Calu3 (cell line): Measurements from ENCODE around the gene LRSAM1. TPM values are rescaled to one million over a fixed set of nuclear protein-coding genes. Genes with fewer than 3 reads are reported as not detected.

Source experiments
- BruUV-seq: library from RNA; stranded (reverse); fragments of 400-500 nt; replicated peaks from 2 replicates; lab custom pipeline; 2021; lab: Mats Ljungman, UMichigan
- CTCF ChIA-PET: fragments of 300-600 bp; sonication (Branson Sonifier 250); formaldehyde crosslinking; loops from one replicate; lab custom pipeline; 2022; ENCODE audit warnings: antibody characterized with exemption; lab: Charles Lee
- DNase-seq: peaks from one replicate; pipeline ENCODE4 v3.0.0; 2022
- H3K27ac Mint-ChIP-seq: one replicate; pipeline ENCODE4 v1.8.0; 2022; ENCODE audit warnings: mixed read lengths; ENCODE audit not compliant: unreplicated experiment
- H3K27me3 Mint-ChIP-seq: one replicate; pipeline ENCODE4 v1.8.0; 2022; ENCODE audit warnings: mixed read lengths; ENCODE audit not compliant: unreplicated experiment
- H3K36me3 Mint-ChIP-seq: one replicate; pipeline ENCODE4 v1.8.0; 2022; ENCODE audit warnings: mild to moderate bottlenecking, moderate library complexity, mixed read lengths; ENCODE audit not compliant: insufficient read depth, unreplicated experiment
- H3K4me1 Mint-ChIP-seq: one replicate; pipeline ENCODE4 v1.8.0; 2022; ENCODE audit warnings: mild to moderate bottlenecking, low read depth, mixed read lengths; ENCODE audit not compliant: unreplicated experiment
- H3K4me3 Mint-ChIP-seq: one replicate; pipeline ENCODE4 v1.8.0; 2022; ENCODE audit warnings: mild to moderate bottlenecking, low read depth, moderate library complexity, mixed read lengths; ENCODE audit not compliant: unreplicated experiment
- H3K9me3 Mint-ChIP-seq: one replicate; pipeline ENCODE4 v1.8.0; 2022; ENCODE audit warnings: low read depth, mixed read lengths; ENCODE audit not compliant: unreplicated experiment
- intact Hi-C: fragments of 100-400 bp; cut with micrococcal nuclease; formaldehyde crosslinking; loops from one replicate; pipeline ENCODE4 v1.10.0; 2022; ENCODE audit not compliant: unreplicated experiment
- total RNA-seq: library from RNA; stranded (reverse); gene quantifications from 2 replicates; pipeline ENCODE4 v1.2.3, GENCODE V29; 2022
- TF ChIP-seq, protein P1 (sequence below): fragments of 200-600 bp; IDR thresholded peaks from one replicate; pipeline ENCODE4 v1.8.0; 2022; ENCODE audit warnings: antibody characterized with exemption; ENCODE audit not compliant: unreplicated experiment

The LRSAM1 gene
- total RNA-seq, 1 experiment from 2014 or later: 12.0 TPM

DNA sequence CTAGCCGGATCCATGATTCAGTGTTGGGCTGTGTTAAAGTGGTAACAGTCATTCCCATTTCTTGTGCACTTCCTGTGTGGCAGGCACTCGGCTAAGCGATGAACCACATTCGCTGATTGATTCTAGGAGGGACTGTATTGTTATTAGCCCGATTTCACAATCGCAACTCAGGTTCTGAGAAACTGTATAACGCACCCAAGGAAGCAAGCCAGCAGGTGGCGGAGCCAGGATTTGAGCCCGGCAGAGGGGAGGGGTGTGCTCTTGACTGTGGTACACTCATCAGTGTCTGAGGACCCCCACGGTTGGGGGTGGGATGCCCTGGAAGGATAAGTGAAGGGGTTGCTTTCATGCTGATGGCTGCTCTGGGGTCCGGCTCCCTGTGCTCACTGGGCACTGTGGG lies 34.7 kb downstream of the LRSAM1 start:
- H3K4me1 Mint-ChIP-seq: no peaks in the 10 kb centered on the region
- H3K36me3 Mint-ChIP-seq: peaks cover 42% of the 10 kb centered on the region
- no peak overlapping the region for H3K27ac Mint-ChIP-seq
- TF ChIP-seq, protein P1, sequence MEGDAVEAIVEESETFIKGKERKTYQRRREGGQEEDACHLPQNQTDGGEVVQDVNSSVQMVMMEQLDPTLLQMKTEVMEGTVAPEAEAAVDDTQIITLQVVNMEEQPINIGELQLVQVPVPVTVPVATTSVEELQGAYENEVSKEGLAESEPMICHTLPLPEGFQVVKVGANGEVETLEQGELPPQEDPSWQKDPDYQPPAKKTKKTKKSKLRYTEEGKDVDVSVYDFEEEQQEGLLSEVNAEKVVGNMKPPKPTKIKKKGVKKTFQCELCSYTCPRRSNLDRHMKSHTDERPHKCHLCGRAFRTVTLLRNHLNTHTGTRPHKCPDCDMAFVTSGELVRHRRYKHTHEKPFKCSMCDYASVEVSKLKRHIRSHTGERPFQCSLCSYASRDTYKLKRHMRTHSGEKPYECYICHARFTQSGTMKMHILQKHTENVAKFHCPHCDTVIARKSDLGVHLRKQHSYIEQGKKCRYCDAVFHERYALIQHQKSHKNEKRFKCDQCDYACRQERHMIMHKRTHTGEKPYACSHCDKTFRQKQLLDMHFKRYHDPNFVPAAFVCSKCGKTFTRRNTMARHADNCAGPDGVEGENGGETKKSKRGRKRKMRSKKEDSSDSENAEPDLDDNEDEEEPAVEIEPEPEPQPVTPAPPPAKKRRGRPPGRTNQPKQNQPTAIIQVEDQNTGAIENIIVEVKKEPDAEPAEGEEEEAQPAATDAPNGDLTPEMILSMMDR: no peak
- H3K9me3 Mint-ChIP-seq: no peaks in the 10 kb centered on the region
- H3K4me3 Mint-ChIP-seq: no peak overlapping the region
- BruUV-seq: no TSS peak
- CTCF ChIA-PET: no interaction called here
- intact Hi-C loops: no loop called here
- DNase-seq: no peak
- no peaks in the 10 kb centered on the region for H3K27me3 Mint-ChIP-seq

DNA sequence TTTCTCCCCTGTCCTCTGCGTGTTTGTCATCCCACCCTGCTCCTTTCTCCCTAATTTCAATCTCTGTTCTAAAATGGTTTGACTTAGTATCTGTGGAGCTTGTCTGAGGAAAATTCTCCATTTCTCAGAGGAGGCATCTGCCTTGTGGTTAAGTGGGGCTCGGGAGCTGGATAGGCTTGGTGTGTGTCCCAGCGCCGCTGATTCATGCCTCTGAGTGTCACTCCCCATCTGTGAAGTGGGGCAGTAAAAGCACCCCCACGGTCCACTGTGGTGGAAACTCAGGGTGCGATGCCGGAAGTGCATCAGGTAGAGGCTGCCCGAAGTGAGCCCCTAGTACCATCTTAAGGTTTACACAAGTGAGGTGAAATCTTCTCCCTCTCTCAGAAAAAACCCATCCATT lies 37.6 kb downstream of the LRSAM1 start:
- TF ChIP-seq, protein P1: no peak
- H3K36me3 Mint-ChIP-seq: peaks cover 46% of the 10 kb centered on the region
- no peaks in the 10 kb centered on the region for H3K9me3 Mint-ChIP-seq
- no peaks in the 10 kb centered on the region for H3K27me3 Mint-ChIP-seq
- intact Hi-C loops: no loop called here
- no peak overlapping the region for H3K4me3 Mint-ChIP-seq
- no peak overlapping the region for H3K27ac Mint-ChIP-seq
- no peak for DNase-seq
- BruUV-seq: no TSS peak
- CTCF ChIA-PET: no interaction called here
- no peaks in the 10 kb centered on the region for H3K4me1 Mint-ChIP-seq

DNA sequence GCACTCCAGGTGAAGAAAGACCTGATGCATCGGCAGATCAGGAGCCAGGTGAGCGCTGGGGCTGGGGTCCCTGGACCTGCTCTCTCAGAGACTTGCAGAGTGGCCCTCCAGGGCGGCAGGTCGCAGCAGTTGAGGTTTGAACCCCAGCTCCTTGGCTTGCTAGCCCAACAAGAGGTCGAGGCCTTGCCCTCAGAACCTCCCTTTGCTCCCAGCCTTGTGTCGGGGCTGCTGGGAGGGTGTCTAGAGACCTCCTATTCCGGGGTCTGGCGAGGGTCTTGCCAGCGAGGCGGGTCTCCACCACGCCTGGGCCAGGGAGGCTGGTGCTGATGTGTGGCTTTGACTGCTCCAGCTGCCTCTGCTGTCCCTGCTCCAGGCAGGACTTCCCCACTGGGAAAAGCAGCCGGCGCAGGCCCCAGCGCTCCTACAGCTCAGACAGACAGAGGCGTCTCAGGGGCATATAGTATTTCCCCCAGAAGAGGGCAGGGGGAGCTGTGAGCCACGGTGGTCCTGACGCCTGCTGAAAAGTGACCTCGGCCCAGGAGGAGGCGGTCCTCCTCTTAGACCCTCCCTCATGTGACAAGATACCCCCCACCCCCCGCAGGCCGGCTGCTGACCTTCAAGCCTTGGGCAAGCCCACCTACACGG lies 38.3 kb downstream of the LRSAM1 start:
- no TSS peak for BruUV-seq
- H3K27me3 Mint-ChIP-seq: no peaks in the 10 kb centered on the region
- no peaks in the 10 kb centered on the region for H3K4me1 Mint-ChIP-seq
- CTCF ChIA-PET: no interaction called here
- TF ChIP-seq, protein P1: no peak
- H3K27ac Mint-ChIP-seq: no peak overlapping the region
- H3K36me3 Mint-ChIP-seq: peaks cover 44% of the 10 kb centered on the region
- no peaks in the 10 kb centered on the region for H3K9me3 Mint-ChIP-seq
- intact Hi-C loops: no loop called here
- no peak for DNase-seq
- no peak overlapping the region for H3K4me3 Mint-ChIP-seq

DNA sequence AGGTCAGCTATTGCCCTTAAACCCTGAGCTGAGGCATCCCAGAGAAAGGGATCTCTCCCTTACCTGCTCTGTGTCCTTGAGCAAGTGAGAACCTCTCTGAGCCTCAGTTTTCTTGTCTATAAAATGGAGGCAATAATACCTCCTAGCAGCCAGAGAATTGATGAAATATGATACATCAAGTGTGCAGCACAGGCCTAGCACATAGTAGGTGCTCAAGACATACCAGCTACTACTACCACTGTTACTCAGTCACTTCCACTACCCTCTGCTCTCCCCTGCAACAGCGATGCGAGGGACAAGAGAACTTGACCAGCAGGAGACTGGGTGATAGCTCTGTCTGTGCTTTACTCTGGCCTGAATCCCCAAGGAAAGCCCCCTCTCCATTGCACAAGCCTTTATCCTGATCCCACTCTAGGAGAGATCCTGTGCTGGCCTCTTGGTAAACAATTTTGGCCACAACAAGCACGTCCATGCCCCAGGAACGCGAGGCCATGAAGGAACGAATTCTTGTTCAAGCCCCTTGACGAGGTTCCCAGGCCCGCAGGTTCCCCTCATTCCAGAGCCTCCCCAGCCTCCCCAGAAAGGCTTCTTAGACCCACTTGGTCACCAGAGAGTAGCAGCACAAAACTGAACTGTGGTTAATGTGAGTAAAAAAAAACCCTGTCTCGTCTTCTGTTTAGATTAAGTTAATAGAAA lies 39.4 kb downstream of the LRSAM1 start:
- Mint-ChIP-seq H3K36me3 (peaks cover 38% of the 10 kb centered on the region), H3K4me3 (no peak overlapping the region), H3K27me3 (no peaks in the 10 kb centered on the region), H3K27ac (no peak overlapping the region), H3K4me1 (no peaks in the 10 kb centered on the region), H3K9me3 (no peaks in the 10 kb centered on the region)
- DNase-seq: no peak
- CTCF ChIA-PET: no interaction called here
- BruUV-seq: no TSS peak
- TF ChIP-seq, protein P1: no peak
- intact Hi-C loops: no loop called here
